ENCODE measurements around the gene TAOK3. TPM values are rescaled to one million over a fixed set of nuclear protein-coding genes. Genes with fewer than 3 reads are reported as not detected.

The TAOK3 gene
- total RNA-seq, 2 donors from 2014 or later: 33.4 to 40.6 TPM

- Mint-ChIP-seq H3K27ac (no peak overlapping the region), H3K9me3 (no peaks in the 10 kb centered on the region), H3K27me3 (ENCODE audit: insufficient read depth) (no peaks in the 10 kb centered on the region), H3K36me3 (ENCODE audit: low read depth) (peaks cover 75% of the 10 kb centered on the region), H3K4me3 (no peak overlapping the region), H3K4me1 (no peaks in the 10 kb centered on the region)
- 71 to 94% methylated on average over 1 to 2 of the region's 2 CpGs for WGBS, 2 experiments (ENCODE audit: insufficient coverage in 1 of 2, insufficient read length in 1 of 2)
- no peak for DNase-seq
- H3K27me3 ChIP-seq (ENCODE audit: control insufficient read depth, insufficient read depth, low read length, poor library complexity, severe bottlenecking): no peaks in the 10 kb centered on the region
- H3K9ac ChIP-seq (ENCODE audit: extremely low read depth, low read length, poor library complexity, severe bottlenecking): no peak overlapping the region
- H3K36me3 ChIP-seq (ENCODE audit: control insufficient read depth, insufficient read depth, low read length): peaks cover 73% of the 10 kb centered on the region
- H3K27ac ChIP-seq (ENCODE audit: low read depth, low read length): no peak overlapping the region
- no peak for TF ChIP-seq CTCF (conservative IDR thresholded peaks at IDR 0.05)
- H3K9me3 ChIP-seq (ENCODE audit: control insufficient read depth, low read length): no peaks in the 10 kb centered on the region
- no peak overlapping the region for H3K4me3 ChIP-seq (ENCODE audit: low read length)
- H3K4me1 ChIP-seq (ENCODE audit: control insufficient read depth, insufficient read depth, low read length): no peaks in the 10 kb centered on the region
Observed at GRCh38 chr12:118398524-118398923, 25.8 kb upstream of the TAOK3 start.

- WGBS, 2 experiments (ENCODE audit: insufficient coverage in 1 of 2, insufficient read length in 1 of 2): 94 to 100% methylated on average over 5 to 10 of the region's 10 CpGs
- H3K4me1 Mint-ChIP-seq: no peaks in the 10 kb centered on the region
- H3K36me3 Mint-ChIP-seq (ENCODE audit: low read depth): peaks cover 74% of the 10 kb centered on the region
Observed at GRCh38 chr12:118397708-118398440, 25.2 kb upstream of the TAOK3 start.

GRCh38 chr12:118391836-118392235, 19.1 kb upstream of the TAOK3 start:
- H3K9me3 Mint-ChIP-seq: no peaks in the 10 kb centered on the region
- WGBS, 2 experiments (ENCODE audit: insufficient coverage in 1 of 2, insufficient read length in 1 of 2): 100% methylated on average over 1 of the region's 1 CpG

More at GRCh38 chr12:118397708-118398440, 25.2 kb upstream of the TAOK3 start:
- no peak for DNase-seq
- no peak overlapping the region for H3K4me3 ChIP-seq (ENCODE audit: low read length)
- no peaks in the 10 kb centered on the region for H3K27me3 ChIP-seq (ENCODE audit: control insufficient read depth, insufficient read depth, low read length, poor library complexity, severe bottlenecking)
- no peak for TF ChIP-seq CTCF (conservative IDR thresholded peaks at IDR 0.05)
- Mint-ChIP-seq H3K4me3 (no peak overlapping the region), H3K27ac (no peak overlapping the region), H3K27me3 (ENCODE audit: insufficient read depth) (no peaks in the 10 kb centered on the region), H3K9me3 (no peaks in the 10 kb centered on the region)
- no peaks in the 10 kb centered on the region for H3K4me1 ChIP-seq (ENCODE audit: control insufficient read depth, insufficient read depth, low read length)
- no peaks in the 10 kb centered on the region for H3K9me3 ChIP-seq (ENCODE audit: control insufficient read depth, low read length)
- H3K27ac ChIP-seq (ENCODE audit: low read depth, low read length): no peak overlapping the region
- no peak overlapping the region for H3K9ac ChIP-seq (ENCODE audit: extremely low read depth, low read length, poor library complexity, severe bottlenecking)
- peaks cover 69% of the 10 kb centered on the region for H3K36me3 ChIP-seq (ENCODE audit: control insufficient read depth, insufficient read depth, low read length)

More at GRCh38 chr12:118391836-118392235, 19.1 kb upstream of the TAOK3 start:
- Histone ChIP-seq H3K27ac (ENCODE audit: low read depth, low read length) (no peak overlapping the region), H3K4me1 (ENCODE audit: control insufficient read depth, insufficient read depth, low read length) (no peaks in the 10 kb centered on the region), H3K9ac (ENCODE audit: extremely low read depth, low read length, poor library complexity, severe bottlenecking) (no peak overlapping the region), H3K9me3 (ENCODE audit: control insufficient read depth, low read length) (no peaks in the 10 kb centered on the region), H3K4me3 (ENCODE audit: low read length) (no peak overlapping the region), H3K36me3 (ENCODE audit: control insufficient read depth, insufficient read depth, low read length) (peaks cover 68% of the 10 kb centered on the region), H3K27me3 (ENCODE audit: control insufficient read depth, insufficient read depth, low read length, poor library complexity, severe bottlenecking) (no peaks in the 10 kb centered on the region)
- DNase-seq: no peak
- Mint-ChIP-seq H3K4me3 (no peak overlapping the region), H3K27me3 (ENCODE audit: insufficient read depth) (no peaks in the 10 kb centered on the region), H3K27ac (no peak overlapping the region), H3K4me1 (no peaks in the 10 kb centered on the region), H3K36me3 (ENCODE audit: low read depth) (peaks cover 78% of the 10 kb centered on the region)
- TF ChIP-seq CTCF (conservative IDR thresholded peaks at IDR 0.05): no peak

Data from endodermal cell (in vitro differentiated cells).